Measurements from ENCODE around the gene RPP25L.
A peak's percentile ranks its signal among the peaks of the same experiment; 100 is the strongest.

RPP25L gene

DNA sequence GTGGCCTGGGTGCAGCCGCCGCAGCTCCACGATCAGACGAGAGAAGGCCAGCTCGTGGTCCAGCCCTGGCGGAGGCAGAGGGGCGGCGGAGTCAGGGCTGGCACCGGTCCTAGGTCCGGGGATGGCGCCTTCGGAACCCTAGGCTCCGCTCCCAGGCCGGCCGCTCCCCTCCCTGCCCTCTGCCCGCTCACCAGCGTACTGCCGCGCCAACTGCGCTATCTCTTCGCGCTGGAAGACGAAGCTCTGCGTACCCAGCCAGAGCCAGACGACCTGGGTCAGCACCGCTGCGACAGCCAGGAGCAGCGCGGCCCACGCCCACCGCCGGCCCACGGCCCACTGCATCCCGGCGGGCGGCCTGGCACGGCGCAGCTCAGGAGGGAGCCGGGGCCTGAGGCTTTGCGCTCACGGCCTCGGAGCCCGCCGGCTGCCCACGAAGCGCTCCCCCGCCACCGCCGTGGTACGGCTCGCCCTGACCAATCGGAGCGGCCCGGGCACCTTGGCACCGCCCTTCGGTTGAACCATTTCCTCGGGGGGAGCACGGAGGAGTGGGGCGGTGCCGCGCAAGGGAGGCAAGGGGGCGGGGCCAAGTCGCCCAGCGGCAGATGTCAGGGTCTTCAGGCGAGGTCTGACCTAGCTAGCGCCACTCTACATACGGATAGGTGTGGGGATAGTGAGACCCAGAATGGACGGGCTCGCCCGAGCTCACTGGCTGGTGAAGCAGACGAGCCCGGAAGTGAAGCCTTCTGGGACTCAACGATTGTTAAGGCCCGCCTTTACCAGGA is 25.6 kb upstream of the RPP25L start, which contains the start of gene SIGMAR1:
Gene SIGMAR1, minus strand, starts transcription at position 432 of the 782 bp plus-strand sequence. Its CDS starts 90 bp downstream, at position 342.
- peak; percentile 91 for DNase-seq

DNA sequence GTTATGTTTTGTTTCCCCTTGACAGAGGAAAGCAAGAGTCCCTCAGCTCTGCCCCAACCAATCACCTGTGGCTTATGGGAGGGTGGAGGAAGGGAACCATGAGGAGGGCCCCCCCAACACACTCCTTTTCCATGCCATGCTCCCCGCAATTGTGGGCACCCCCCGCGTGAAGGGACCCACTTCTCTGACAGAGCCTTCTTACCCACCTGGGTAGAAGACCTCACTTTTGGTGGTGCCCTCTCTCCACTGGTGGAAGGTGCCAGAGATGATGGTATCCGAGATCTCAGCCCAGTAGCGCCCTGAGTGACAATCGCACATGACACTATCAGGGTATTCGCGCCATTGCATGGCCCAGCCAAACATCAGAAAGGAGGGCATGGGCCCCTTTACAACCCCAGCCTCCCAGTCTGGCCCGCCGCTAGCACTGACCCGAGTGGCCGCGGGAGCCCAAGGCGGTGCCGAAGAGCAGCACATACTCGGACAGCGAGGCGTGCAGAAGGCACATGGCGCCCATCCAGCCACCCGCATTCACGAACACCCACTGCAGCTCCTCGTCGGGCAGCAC is 25.0 kb upstream of the RPP25L start:
- DNase-seq = no peak

- DNase-seq = no peak
Measured at GRCh38 chr9:34635556-34635955, 23.7 kb upstream of the RPP25L start.

GRCh38 chr9:34634551-34635248 is 22.8 kb upstream of the RPP25L start:
- no peak for DNase-seq

GRCh38 chr9:34633851-34634550 is 22.1 kb upstream of the RPP25L start:
- peak; percentile 76 for DNase-seq

GRCh38 chr9:34633166-34633565 is 21.3 kb upstream of the RPP25L start:
- DNase-seq = no peak

GRCh38 chr9:34630402-34631154 is 18.7 kb upstream of the RPP25L start:
- DNase-seq = no peak

GRCh38 chr9:34629491-34629808 is 17.6 kb upstream of the RPP25L start:
- DNase-seq = no peak

DNA sequence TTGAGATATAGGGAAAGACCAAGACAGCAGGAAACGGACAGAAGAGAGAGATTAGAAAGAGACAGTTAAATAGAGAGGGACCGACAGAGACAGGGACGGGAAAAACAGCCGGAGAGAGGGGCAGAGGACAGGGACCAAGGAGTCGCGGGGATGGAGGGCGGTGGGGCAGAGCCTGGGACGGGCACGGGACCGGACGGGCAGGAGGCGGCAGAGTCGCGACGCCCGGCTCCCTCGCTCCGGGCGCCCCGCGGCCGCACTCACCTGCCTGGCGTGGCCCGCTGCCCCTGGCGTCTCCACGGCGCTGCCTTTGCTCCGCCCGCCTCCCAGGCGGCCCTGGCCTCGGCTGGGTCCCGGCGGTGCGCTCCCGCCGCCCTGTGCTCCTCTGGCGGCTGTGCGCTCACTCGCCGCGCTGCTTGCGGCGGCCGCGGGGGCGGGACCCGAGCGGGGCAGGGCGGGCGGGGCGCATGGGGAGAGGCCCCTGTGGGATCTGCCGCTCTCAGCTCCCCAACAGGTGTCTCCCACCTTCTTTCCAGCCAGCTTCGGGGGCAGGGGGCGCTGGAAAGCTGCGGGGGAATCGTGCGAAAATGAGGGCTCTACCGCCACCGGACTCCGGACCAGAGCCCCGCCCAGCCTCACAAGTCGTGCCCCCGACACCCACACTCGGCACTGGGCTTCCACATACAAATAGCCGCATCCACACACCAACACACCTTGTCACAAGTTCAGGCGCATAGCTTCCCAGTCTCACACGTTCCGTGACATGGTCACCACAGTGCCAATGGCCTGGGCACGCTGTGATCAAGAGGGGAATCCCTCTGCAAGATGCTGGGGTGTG is 17.0 kb upstream of the RPP25L start, which contains the start of gene ARID3C:
Gene ARID3C, minus strand, starts transcription at position 411 of the 835 bp plus-strand sequence. CDS start 1,052 bp downstream, outside the sequence.
- peak; percentile 34 for DNase-seq

- DNase-seq = no peak
Measured at GRCh38 chr9:34627716-34628655, 16.1 kb upstream of the RPP25L start.

GRCh38 chr9:34625186-34625486 is 13.2 kb upstream of the RPP25L start:
- DNase-seq = no peak

DNA sequence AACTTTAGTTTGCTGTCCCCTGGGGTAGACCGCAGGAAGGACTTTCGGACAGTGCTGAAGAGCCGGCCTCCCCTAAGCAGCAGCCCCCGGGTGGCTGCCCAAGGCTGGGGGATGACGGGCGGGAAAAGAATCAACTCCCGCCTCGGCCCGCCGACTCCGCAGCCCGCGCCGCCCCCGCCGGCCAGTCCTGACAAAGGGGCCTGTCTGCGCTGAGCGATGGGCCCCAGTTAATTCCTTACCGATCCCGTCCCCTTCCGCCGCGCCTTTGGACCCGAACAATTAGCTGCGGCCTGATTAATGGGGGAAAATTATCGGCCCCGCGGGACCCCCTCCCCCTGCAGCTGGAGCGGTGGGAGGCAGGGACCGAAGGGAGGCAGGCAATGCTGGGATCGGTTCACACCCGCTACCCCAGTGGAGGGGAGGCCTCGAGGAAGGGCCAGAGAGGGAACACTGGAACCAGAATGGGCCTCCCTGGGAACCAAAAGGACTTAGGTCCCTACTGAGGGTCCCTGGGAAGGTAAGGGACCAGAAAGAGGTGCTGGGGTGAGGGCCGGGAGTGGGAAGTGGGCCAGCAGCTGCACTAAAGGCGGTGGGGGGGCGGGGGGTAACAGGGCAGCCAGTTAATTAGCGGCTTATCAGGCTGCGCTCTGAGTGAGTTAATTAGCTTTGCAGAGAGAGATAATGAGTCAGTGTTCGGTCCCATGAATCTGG is 12.7 kb upstream of the RPP25L start:
- DNase-seq = no peak

DNA sequence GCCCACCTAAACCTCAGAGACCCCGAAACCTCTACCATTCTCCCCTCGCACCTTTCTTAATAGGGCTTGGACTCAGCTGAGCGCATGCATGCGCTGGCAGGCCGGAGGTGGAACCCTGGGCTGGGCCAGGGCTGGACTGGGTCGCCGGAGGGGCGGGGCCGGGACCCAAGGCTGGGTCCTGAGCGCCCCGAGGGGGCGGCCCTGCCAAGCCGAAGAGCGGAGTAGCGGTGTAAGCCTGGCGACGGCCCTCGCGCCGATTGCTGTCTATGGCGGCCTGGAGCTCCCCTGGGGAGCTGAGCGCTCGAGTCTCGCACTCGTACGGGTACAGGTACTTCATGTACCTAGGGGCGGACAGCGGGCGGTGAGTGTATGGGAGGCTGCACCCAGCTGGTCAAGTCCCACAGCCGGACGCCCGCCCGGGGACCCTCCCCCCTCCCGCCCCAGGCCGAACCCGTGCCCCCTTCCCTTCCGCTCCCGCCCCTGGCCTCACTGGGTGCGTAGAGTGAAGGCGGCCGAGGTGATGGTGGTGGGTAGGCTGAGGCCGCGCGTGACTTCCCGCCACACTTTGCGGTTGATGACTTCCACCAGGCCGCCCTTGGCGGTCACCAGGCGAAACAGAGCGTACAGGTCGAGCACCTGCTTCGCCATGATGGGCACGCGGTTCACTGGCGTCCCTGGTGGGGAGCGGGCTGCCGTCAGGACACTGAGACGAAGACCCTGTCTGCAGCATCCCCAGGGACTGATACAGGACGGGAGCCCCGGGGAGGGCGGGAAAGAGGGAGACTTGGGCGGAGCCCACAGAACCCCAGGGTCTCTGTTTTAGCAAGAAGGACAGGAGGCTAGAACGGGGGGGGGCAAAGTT is 11.7 kb upstream of the RPP25L start:
- DNase-seq = peak; percentile 18

GRCh38 chr9:34620061-34620994 is 8.4 kb upstream of the RPP25L start, which contains the start of gene DCTN3:
TSS of gene DCTN3 (minus strand) at chr9:34620495. CDS start at chr9:34620464, 31 bp downstream.
- DNase-seq = peak; percentile 88

GRCh38 chr9:34615132-34615531 is 3.2 kb upstream of the RPP25L start:
- DNase-seq = no peak

GRCh38 chr9:34612788-34613390 is 992 bp upstream of the RPP25L start:
- peak; percentile 60 for DNase-seq

DNA sequence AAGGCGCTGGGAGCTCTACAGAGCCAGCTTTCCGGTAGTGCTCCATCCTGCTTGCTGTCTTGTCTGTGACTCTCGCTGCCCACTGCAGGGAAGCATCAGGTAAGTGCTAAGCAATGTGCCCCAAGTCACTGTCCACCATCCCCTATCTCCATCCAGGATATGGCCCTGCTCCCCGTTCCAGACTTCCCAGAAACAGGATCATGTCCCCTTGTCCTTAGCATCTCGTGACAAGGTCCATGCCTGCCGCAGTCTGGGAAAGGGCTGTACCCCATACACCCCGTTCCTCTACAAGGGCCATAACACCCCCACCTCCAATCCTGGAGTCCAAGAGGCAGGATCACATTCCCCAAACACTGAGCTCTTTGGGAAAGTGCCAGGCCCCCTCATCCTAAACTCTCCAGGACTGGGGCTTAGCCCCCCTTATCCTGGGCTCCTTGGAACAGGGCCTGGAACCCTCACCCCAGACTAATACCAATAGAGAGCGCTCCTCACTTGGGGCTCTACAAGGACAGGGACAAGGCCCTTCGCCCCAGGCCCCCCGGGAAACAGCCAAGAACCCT is 566 bp downstream of the RPP25L start:
- DNase-seq = no peak

Data from activated CD4-positive, alpha-beta T cell treated with anti-CD3 and anti-CD28 coated beads, Interleukin-2, amount 50 U/mL, for 1 hour (primary cell).